GM12878 (cell line): ENCODE results near the gene FLT1. TPM values are rescaled to one million over a fixed set of nuclear protein-coding genes. Genes with fewer than 3 reads are reported as not detected.

Experiments used
- BACH1 ChIP-seq: fragments of 450-650 bp; IDR thresholded peaks from 2 replicates; pipeline ENCODE4 v1.6.1; 2017; ENCODE audit warnings: mild to moderate bottlenecking, borderline replicate concordance
- CBX5 ChIP-seq: sonication (generic); IDR thresholded peaks from 2 replicates; pipeline ENCODE4 v1.6.1; 2016; ENCODE audit warnings: low read depth, moderate library complexity, mild to moderate bottlenecking, inconsistent platforms
- IRF4 ChIP-seq: IDR thresholded peaks from 2 replicates; pipeline ENCODE4 v1.6.1; 2011; ENCODE audit warnings: low read depth, low read length
- NRF1 ChIP-seq: conservative IDR thresholded peaks from 2 replicates; pipeline ENCODE4 v1.6.1; 2011; ENCODE audit warnings: mild to moderate bottlenecking, low read depth, low read length, improper control_type of control experiment
- PML ChIP-seq: IDR thresholded peaks from 2 replicates; pipeline ENCODE4 v1.6.1; 2012; ENCODE audit warnings: low read length, inconsistent platforms
- RAD51 ChIP-seq: fragments of 450-650 bp; IDR thresholded peaks from 2 replicates; pipeline ENCODE4 v1.6.1; 2016; ENCODE audit warnings: moderate library complexity, mild to moderate bottlenecking, inconsistent platforms
- RUNX3 ChIP-seq: IDR thresholded peaks from 2 replicates; pipeline ENCODE4 v1.6.1; 2012; ENCODE audit warnings: low read length, inconsistent platforms
- SMAD5 ChIP-seq: IDR thresholded peaks from 2 replicates; pipeline ENCODE4 v1.6.1; 2016; ENCODE audit warnings: antibody characterized with exemption, low read depth
- SPI1 ChIP-seq: IDR thresholded peaks from 2 replicates; pipeline ENCODE4 v1.6.1; 2011; ENCODE audit warnings: low read depth, mild to moderate bottlenecking, low read length, moderate library complexity, borderline replicate concordance; ENCODE audit not compliant: insufficient read depth
- ZZZ3 ChIP-seq: IDR thresholded peaks from 2 replicates; pipeline ENCODE4 v1.6.1; 2011; ENCODE audit warnings: low read depth; ENCODE audit not compliant: control insufficient read depth, insufficient read length
- polyA plus RNA-seq, 11 experiments: library from polyadenylated mRNA; depleted of rRNA in 4 of 11; unstranded in 6 of 11; stranded (reverse) in 5 of 11; fragments of >200 nt; fragmentation: Nextera tagmentation in 4 of 11; fragmentation: Illumina TruSeq in 1 of 11; extraction: Ambion mirVana in 4 of 11; extraction: Trizol in 1 of 11; gene quantifications; 1 replicate in 1 of 11; 2 replicates in 10 of 11; pipeline versions ENCODE4 v1.2.1 to v1.2.3, GENCODE V29; 2011 to 2016; ENCODE audit warnings: inconsistent platforms in 2 of 11, missing spikeins in 2 of 11, low read depth in 1 of 11
- total RNA-seq, 4 experiments: library from RNA; depleted of rRNA in 3 of 4; stranded (reverse); fragments of >200 nt in 3 of 4; fragmentation: Illumina TruSeq in 1 of 4; extraction: Trizol in 1 of 4; gene quantifications; 2 replicates each; pipeline versions ENCODE4 v1.2.1 to v1.2.3, GENCODE V29; 2013 to 2021
- TF ChIP-seq, protein P1 (sequence below): fragments of 450-650 bp; formaldehyde crosslinking; IDR thresholded peaks from 2 replicates; pipeline ENCODE4 v1.5.0; 2022; ENCODE audit warnings: mild to moderate bottlenecking, missing genetic modification characterization
- TF ChIP-seq, protein P2 (sequence below): IDR thresholded peaks from 2 replicates; pipeline ENCODE4 v1.6.1; 2012; ENCODE audit warnings: improper control_type of control experiment, low read depth, low read length; ENCODE audit not compliant: insufficient replicate concordance
- TF ChIP-seq, protein P3 (sequence below): fragments of 450-650 bp; IDR thresholded peaks from 2 replicates; pipeline ENCODE4 v1.6.1; 2018; ENCODE audit warnings: borderline replicate concordance, mild to moderate bottlenecking; ENCODE audit not compliant: partially characterized antibody
- TF ChIP-seq, protein P4 (sequence below), 3 experiments: IDR thresholded peaks in 2 of 3; conservative IDR thresholded peaks in 1 of 3; 2 replicates each; pipeline ENCODE4 v1.5.1; 2011; ENCODE audit warnings: low read depth in 3 of 3, low read length in 3 of 3, mild to moderate bottlenecking in 3 of 3, control low read depth in 2 of 3, moderate library complexity in 2 of 3, inconsistent platforms in 1 of 3, mixed read lengths in 1 of 3; ENCODE audit not compliant: control insufficient read depth in 2 of 3, insufficient read depth in 1 of 3; ENCODE audit errors: extremely low read depth in 1 of 3

FLT1 gene
- total and polyA plus RNA-seq, 10 of the 15 experiments (the other 5 are each of a cell fraction or from before 2014, with no cell fraction given) = 0.55 to 5.6 (median 0.84) TPM

DNA sequence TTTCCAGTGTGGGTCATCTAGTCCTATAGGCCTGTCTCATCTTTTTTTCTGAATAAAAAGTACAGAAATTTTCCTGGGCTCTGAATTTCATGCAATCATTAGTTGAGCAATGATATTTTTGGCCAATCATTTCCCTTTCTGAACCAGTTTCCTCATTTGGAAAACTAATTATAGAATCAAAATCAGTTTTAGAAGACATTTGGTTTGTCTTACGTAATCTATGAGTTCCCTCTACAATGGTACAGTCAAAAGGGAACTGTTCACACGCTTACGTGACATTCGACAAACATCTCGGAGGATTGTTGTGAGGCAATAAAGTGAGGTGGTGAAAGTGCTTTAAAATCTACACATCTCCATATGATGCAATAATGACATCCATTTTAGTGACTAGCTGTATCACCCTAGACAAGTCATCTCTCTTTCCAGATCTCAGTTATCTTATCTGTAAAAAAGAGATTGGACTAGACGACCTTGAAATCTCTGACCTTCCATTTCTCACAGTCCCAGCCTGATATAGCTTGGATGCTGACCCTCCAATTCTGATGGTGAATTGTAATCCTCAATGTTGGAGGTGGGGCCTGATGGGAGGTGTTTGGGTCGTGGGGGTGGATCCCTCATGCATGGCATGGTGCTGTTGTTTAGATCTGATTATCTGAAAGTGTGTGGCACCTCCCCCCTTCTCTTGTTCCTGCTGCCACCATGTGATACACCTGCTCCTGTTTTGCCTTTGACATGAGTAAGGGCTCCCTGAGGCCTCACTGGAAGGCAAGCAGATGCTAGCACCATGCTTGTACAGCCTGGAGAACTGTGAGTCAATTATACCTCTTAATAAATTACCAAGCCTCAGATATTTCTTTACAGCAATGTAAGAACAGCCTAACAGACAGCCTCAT lies 26.7 kb downstream of the FLT1 start (continued):
- TF ChIP-seq SMAD5 (no peak), RUNX3 (0 out of 2 replicates have a peak, but pooled peaks have one; percentile 15), PML (no peak), CBX5 (no peak), SPI1 (no peak), IRF4 (peak; percentile 54; the same call in 1 of the 2 replicates), BACH1 (no peak), RAD51 (no peak), NRF1 (no peak), ZZZ3 (no peak)
- TF ChIP-seq, protein P1, sequence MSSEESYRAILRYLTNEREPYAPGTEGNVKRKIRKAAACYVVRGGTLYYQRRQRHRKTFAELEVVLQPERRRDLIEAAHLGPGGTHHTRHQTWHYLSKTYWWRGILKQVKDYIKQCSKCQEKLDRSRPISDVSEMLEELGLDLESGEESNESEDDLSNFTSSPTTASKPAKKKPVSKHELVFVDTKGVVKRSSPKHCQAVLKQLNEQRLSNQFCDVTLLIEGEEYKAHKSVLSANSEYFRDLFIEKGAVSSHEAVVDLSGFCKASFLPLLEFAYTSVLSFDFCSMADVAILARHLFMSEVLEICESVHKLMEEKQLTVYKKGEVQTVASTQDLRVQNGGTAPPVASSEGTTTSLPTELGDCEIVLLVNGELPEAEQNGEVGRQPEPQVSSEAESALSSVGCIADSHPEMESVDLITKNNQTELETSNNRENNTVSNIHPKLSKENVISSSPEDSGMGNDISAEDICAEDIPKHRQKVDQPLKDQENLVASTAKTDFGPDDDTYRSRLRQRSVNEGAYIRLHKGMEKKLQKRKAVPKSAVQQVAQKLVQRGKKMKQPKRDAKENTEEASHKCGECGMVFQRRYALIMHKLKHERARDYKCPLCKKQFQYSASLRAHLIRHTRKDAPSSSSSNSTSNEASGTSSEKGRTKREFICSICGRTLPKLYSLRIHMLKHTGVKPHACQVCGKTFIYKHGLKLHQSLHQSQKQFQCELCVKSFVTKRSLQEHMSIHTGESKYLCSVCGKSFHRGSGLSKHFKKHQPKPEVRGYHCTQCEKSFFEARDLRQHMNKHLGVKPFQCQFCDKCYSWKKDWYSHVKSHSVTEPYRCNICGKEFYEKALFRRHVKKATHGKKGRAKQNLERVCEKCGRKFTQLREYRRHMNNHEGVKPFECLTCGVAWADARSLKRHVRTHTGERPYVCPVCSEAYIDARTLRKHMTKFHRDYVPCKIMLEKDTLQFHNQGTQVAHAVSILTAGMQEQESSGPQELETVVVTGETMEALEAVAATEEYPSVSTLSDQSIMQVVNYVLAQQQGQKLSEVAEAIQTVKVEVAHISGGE (CRISPR knock-in tag) = no peak
- TF ChIP-seq, protein P2, sequence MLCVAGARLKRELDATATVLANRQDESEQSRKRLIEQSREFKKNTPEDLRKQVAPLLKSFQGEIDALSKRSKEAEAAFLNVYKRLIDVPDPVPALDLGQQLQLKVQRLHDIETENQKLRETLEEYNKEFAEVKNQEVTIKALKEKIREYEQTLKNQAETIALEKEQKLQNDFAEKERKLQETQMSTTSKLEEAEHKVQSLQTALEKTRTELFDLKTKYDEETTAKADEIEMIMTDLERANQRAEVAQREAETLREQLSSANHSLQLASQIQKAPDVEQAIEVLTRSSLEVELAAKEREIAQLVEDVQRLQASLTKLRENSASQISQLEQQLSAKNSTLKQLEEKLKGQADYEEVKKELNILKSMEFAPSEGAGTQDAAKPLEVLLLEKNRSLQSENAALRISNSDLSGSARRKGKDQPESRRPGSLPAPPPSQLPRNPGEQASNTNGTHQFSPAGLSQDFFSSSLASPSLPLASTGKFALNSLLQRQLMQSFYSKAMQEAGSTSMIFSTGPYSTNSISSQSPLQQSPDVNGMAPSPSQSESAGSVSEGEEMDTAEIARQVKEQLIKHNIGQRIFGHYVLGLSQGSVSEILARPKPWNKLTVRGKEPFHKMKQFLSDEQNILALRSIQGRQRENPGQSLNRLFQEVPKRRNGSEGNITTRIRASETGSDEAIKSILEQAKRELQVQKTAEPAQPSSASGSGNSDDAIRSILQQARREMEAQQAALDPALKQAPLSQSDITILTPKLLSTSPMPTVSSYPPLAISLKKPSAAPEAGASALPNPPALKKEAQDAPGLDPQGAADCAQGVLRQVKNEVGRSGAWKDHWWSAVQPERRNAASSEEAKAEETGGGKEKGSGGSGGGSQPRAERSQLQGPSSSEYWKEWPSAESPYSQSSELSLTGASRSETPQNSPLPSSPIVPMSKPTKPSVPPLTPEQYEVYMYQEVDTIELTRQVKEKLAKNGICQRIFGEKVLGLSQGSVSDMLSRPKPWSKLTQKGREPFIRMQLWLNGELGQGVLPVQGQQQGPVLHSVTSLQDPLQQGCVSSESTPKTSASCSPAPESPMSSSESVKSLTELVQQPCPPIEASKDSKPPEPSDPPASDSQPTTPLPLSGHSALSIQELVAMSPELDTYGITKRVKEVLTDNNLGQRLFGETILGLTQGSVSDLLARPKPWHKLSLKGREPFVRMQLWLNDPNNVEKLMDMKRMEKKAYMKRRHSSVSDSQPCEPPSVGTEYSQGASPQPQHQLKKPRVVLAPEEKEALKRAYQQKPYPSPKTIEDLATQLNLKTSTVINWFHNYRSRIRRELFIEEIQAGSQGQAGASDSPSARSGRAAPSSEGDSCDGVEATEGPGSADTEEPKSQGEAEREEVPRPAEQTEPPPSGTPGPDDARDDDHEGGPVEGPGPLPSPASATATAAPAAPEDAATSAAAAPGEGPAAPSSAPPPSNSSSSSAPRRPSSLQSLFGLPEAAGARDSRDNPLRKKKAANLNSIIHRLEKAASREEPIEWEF = no peak
- TF ChIP-seq, protein P3, sequence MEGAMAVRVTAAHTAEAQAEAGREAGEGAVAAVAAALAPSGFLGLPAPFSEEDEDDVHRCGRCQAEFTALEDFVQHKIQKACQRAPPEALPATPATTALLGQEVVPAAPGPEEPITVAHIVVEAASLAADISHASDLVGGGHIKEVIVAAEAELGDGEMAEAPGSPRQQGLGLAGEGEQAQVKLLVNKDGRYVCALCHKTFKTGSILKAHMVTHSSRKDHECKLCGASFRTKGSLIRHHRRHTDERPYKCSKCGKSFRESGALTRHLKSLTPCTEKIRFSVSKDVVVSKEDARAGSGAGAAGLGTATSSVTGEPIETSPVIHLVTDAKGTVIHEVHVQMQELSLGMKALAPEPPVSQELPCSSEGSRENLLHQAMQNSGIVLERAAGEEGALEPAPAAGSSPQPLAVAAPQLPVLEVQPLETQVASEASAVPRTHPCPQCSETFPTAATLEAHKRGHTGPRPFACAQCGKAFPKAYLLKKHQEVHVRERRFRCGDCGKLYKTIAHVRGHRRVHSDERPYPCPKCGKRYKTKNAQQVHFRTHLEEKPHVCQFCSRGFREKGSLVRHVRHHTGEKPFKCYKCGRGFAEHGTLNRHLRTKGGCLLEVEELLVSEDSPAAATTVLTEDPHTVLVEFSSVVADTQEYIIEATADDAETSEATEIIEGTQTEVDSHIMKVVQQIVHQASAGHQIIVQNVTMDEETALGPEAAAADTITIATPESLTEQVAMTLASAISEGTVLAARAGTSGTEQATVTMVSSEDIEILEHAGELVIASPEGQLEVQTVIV = no peak
- TF ChIP-seq, protein P4, sequence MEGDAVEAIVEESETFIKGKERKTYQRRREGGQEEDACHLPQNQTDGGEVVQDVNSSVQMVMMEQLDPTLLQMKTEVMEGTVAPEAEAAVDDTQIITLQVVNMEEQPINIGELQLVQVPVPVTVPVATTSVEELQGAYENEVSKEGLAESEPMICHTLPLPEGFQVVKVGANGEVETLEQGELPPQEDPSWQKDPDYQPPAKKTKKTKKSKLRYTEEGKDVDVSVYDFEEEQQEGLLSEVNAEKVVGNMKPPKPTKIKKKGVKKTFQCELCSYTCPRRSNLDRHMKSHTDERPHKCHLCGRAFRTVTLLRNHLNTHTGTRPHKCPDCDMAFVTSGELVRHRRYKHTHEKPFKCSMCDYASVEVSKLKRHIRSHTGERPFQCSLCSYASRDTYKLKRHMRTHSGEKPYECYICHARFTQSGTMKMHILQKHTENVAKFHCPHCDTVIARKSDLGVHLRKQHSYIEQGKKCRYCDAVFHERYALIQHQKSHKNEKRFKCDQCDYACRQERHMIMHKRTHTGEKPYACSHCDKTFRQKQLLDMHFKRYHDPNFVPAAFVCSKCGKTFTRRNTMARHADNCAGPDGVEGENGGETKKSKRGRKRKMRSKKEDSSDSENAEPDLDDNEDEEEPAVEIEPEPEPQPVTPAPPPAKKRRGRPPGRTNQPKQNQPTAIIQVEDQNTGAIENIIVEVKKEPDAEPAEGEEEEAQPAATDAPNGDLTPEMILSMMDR (IDR thresholded peaks at IDR 0.05 in 2 of 3, conservative IDR thresholded peaks at IDR 0.05 in 1 of 3; ENCODE audit: control insufficient read depth in 2 of 3, extremely low read depth in 1 of 3, insufficient read depth in 1 of 3, low read depth in 3 of 3, low read length in 3 of 3) = no peak
